HG02642 (cell line): ENCODE measurements around the gene TBC1D14.
A peak's percentile ranks its signal among the peaks of the same experiment; 100 is the strongest.

ENCODE experiments used
- ATAC-seq: cut with Tn5 transposase; IDR thresholded peaks from one replicate; pipeline ENCODE4 v1.9.1; 2021; ENCODE audit warnings: mild to moderate bottlenecking; ENCODE audit not compliant: unreplicated experiment, poor library complexity

TBC1D14 gene

GRCh38 chr4:7032596-7032995 is 123.0 kb downstream of the TBC1D14 start:
- no peak for ATAC-seq

- no peak for ATAC-seq
Measured at GRCh38 chr4:7034262-7035081, 124.8 kb downstream of the TBC1D14 start.

DNA sequence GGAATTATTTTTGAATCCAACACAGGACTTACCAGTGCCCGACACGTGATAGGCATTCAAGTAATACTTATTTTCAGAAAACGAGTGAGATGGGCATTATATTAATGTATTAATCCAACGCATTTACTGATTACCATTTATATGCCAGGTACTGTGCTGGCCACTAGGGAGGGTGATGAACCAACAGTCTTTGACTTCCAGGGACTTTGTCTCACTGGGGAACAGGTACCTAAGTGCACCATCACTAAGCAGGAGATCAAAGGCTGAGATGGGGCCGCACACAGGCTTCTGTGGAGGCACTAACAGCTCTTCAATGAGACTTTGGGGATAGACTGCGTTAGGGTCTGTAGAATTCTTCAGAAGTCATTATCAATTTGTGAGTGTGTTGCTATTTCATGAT is 127.8 kb downstream of the TBC1D14 start:
- no peak for ATAC-seq

- no peak for ATAC-seq
Measured at GRCh38 chr4:7040765-7041164, 131.1 kb downstream of the TBC1D14 start.

DNA sequence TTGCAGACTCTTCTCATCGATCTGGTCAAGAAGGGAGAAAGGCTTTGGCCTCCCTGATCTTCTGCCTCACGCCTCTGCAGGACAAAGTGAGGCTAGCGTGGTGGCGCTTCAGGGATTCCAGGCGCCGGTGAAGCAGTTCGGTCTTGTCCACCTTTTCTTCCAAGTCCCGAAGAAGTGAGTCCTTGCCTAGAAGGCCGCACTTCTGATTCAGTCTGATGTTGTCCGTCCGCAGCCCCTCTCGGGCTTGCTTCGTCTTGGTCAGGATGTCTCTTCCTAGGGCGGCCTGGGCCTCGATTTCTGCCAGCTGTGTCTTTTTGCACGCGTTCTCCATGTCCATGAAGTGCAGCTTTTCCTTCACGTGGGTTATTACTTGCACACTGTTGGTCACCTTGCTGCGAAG is 131.6 kb downstream of the TBC1D14 start:
- ATAC-seq = no peak

DNA sequence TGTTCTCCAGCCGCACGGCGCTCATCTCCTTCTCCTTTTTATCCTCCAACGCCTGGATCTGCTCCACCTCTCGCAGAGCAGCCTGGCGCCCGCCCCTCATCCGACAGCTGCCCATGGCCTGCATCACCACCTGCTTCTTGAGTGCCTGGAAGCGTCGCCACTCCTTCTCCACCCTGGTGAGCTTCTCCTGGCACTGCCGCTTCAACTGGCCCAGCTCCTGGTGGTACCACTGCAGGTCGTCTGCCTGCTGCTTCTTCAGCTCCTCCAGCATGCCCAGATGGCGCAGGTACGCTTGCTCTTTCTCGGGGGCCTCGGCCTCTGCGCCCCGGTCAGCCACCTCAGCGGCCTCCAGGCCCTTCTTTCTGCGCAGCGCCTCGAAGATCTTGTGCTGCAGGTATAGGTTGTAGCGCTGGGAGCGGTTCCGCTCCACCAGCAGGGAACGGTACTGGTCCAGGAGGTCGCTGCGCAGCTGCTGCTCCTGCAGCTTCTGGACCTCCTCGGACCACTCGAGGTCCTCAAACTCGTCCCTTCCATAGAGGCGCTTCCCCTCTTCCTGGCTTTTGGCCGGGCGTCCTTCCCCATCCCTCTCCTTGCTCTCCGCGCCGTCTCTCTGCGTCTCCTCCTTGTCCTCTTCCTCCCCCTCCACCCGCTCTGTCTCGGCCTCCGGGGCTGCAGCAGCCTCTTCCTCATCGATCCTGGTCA is 132.3 kb downstream of the TBC1D14 start:
- no peak for ATAC-seq

DNA sequence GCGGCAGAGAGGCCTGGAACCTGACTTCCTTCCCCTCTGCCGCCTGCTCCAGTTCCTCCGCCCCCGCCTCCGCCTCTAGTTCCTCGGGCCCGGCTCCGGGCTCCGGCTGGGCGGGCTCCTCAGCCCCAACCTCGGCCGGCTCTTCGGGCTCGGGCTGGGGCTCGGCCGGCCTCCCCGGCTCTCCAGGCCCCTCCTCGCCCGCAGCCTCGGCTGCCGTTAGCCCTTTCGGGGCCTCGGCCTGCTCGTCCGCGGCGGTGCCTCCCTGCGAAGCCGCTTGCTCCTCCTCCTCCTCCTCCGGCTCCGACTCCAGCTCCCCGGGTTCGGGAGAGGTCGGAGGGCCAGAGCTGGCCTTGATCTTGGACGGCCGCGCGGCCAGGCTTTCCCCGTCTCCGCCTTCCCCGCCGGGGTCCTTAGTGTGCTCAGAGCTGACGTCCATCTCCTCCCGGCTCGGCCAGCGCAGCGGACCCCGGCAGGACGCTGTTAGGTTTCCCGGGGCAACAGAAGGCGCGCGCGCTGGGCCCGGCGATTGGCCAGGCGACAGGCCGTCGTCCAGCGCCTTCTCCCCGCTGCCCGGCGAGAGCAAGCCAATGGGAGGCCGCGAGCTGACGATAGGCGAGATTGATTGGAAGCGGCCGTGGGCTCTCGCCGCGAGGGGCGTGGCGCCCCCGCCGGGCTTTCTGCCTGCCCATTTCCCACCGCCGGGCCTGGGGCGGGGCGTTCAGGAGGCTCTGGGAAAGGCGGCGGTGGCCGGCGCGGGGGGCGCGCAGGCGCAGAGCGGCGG is 133.1 kb downstream of the TBC1D14 start:
- ATAC-seq = peak; percentile 80

DNA sequence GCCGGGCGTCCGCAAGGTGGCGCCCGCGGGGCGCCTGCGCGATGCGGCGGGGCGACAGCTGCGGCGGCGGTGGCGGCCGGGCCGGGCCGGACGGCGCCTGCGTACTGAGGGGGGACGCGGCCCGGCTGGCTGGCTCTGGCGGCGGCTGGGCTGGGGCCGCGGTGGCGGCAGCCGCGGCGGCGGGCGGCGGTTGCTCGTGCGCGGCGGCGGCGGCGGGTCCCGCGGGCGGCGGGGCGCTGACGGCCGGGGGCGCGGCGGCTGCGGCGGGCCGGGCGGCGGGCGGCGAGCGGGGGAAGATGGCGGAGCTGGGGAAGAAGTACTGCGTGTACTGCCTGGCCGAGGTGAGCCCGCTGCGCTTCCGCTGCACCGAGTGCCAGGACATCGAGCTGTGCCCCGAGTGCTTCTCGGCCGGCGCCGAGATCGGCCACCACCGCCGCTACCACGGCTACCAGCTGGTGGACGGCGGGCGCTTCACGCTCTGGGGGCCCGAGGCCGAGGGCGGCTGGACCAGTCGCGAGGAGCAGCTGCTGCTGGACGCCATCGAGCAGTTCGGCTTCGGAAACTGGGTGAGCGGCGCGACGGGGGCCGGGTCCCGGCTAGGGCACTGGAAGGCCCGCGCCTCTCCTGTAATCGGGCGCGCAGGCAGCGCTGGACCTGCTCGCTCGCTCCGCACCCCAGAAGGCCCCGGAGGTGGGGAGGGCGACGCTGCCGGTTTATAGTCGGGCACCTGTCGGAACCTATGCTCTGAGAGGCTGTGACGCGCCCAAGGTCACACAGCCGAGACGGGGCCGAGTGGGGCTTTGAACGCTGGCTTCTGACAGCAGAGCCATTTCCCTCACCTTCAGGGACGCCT is 133.9 kb downstream of the TBC1D14 start, which contains the start of gene TADA2B:
TSS of gene TADA2B (plus strand) at position 89 of the 853 bp plus-strand sequence. CDS start at position 297, 208 bp downstream.
- peak; percentile 22 for ATAC-seq

- ATAC-seq = no peak
Measured at GRCh38 chr4:7044137-7044930, 134.7 kb downstream of the TBC1D14 start.

GRCh38 chr4:7045553-7045952 is 135.9 kb downstream of the TBC1D14 start:
- ATAC-seq = no peak

DNA sequence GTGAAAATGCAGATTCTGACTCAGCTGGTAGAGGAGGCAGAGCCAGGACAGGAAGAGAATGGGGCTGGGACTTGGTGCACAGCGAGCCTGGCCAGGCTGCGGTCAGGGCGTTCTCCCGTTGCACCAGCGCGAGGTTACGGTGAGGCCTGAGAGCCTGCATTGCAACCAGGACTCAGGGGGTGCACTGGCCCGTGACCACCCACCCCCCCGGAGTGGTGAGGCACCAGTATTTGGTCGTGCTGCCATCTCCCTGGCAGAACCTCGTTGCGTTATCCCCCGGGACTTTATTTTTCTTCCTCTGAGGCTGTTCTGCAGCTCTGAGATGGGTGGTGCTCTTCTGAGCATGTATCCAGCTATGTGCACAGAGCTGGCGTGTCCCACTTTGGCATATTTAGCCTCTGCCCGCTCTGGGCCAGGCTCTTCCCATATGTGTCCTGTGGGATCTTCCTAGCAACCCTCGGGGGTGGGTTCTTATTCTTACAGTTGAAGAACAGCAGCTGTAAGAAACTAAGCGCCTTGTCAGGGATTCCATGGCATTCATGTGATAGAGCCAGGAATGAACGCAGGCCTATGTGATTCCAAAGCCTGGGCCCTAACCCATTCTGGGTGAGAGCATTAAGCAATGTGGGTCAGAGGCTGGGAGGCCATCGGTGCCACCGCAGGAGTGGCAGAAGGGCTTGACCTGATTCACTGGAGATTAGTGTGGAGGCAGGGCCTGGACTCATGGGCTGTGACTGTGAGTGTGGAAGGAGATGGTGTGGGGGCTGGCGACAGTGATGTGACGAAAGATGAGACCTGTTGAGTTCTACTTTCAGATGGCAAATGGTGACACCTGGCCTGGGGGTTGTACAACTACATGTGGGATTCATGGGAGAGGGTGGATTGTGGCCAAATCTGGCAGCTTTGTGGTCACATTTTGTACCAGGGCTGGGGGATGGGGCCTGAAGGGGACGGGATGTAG is 136.6 kb downstream of the TBC1D14 start:
- ATAC-seq = no peak

DNA sequence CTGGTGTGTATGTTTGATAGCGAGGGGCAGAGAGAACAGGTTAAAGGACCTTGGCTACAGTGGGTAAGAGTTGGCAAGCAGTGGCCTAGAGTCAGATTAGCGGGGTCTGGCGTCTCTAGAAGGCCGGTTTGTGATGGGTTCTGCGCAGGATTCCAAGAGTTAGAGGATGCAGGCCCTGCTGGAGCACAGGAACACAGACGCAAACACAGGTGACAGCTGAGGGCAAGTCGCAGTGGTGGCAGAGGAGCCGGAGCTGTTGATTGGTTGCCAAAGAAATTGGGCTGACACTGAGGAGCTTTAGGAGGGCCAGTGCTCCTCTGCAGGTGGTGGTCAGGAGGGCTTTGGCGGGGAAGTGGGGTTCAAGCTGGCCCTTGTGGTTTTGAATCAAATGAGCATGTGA is 137.3 kb downstream of the TBC1D14 start:
- ATAC-seq = no peak

DNA sequence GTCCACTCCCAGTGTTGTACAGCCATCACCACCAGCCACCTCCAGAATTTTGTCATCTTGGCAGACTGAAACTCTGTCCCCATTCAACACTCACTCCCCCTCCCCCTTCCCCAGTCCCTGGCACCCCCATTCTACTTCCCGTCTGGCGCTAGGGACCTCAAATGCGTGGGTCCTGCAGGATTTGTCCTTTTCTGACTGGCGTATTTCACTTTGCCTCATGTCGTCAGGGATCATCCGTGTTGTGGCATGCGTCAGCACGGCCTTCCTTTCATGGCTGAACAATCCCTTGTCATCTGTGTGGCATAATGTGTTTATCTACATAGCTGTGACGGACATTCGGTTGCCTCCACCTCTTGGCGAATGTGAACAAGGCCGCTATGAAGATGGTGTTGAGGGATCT is 139.0 kb downstream of the TBC1D14 start:
- no peak for ATAC-seq

GRCh38 chr4:7049295-7049694 is 139.7 kb downstream of the TBC1D14 start:
- ATAC-seq = no peak

DNA sequence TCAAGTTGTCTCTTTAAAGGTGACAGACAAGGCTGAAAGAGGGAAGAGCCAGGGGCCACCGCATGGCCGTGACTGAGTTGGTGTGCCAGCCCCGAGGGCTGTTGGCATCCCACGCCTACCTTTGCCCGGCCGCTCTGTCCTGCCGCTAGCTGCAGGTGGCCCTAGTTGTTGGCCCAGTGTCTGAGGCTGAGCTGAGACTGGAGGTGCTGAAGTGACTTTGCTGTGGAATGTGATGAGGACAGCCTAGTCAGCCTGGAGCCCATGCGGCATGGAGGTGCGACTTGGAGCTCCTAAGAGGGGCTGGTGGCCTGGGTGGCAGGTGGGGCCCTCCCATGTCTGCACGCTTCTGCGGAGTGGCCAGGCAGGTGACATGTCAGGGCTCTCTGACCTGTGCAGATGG is 140.1 kb downstream of the TBC1D14 start:
- ATAC-seq = no peak

- ATAC-seq = no peak
Measured at GRCh38 chr4:7050481-7051143, 141.0 kb downstream of the TBC1D14 start.

GRCh38 chr4:7051144-7051495 is 141.5 kb downstream of the TBC1D14 start:
- no peak for ATAC-seq

- no peak for ATAC-seq
Measured at GRCh38 chr4:7051905-7052304, 142.3 kb downstream of the TBC1D14 start.
